Endothelial cell (in vitro differentiated cells): ENCODE results near the gene USP53. TPM values are rescaled to one million over a fixed set of nuclear protein-coding genes. Genes with fewer than 3 reads are reported as not detected.
A peak's percentile ranks its signal among the peaks of the same experiment; 100 is the strongest.
"Not testable (repeated sequence)": the region's sequence is repeated elsewhere in the genome, so short reads cannot be mapped to it uniquely, and the experiment has no call there.

Experiments
- DNase-seq: peaks from one replicate; pipeline ENCODE4 v3.0.0; 2021; ENCODE audit warnings: low spot score
- H3K27ac Mint-ChIP-seq: one replicate; pipeline ENCODE4 v1.8.0; 2021; ENCODE audit warnings: mixed read lengths, inconsistent platforms; ENCODE audit not compliant: unreplicated experiment
- H3K27me3 Mint-ChIP-seq: one replicate; pipeline ENCODE4 v1.8.0; 2021; ENCODE audit warnings: mild to moderate bottlenecking, moderate library complexity, mixed read lengths, inconsistent platforms; ENCODE audit not compliant: unreplicated experiment
- H3K36me3 Mint-ChIP-seq: one replicate; pipeline ENCODE4 v1.8.0; 2021; ENCODE audit warnings: mild to moderate bottlenecking, low read depth, mixed read lengths, inconsistent platforms; ENCODE audit not compliant: unreplicated experiment
- H3K4me1 Mint-ChIP-seq: one replicate; pipeline ENCODE4 v1.8.0; 2021; ENCODE audit warnings: mild to moderate bottlenecking, mixed read lengths, inconsistent platforms; ENCODE audit not compliant: unreplicated experiment
- H3K4me3 Mint-ChIP-seq: one replicate; pipeline ENCODE4 v1.8.0; 2021; ENCODE audit warnings: mild to moderate bottlenecking, mixed read lengths, inconsistent platforms; ENCODE audit not compliant: unreplicated experiment
- H3K9me3 Mint-ChIP-seq: one replicate; pipeline ENCODE4 v1.8.0; 2021; ENCODE audit warnings: mixed read lengths, inconsistent platforms; ENCODE audit not compliant: unreplicated experiment
- total RNA-seq: library from RNA; stranded (reverse); fragmentation: NEBNext Ultra II Directional; extraction: Animal tissue kit (Norgen Biotek cat#: 25700); gene quantifications from one replicate; pipeline ENCODE4 v1.2.1, GENCODE V29; 2021; ENCODE audit not compliant: unreplicated experiment
- TF ChIP-seq, protein P1 (sequence below): fragments of 200-600 bp; sonication (generic); IDR thresholded peaks from one replicate; pipeline ENCODE4 v1.5.0; 2021; ENCODE audit warnings: antibody characterized with exemption; ENCODE audit not compliant: unreplicated experiment

Gene USP53
- total RNA-seq, 1 donor from 2014 or later, result 18.5 TPM

DNA sequence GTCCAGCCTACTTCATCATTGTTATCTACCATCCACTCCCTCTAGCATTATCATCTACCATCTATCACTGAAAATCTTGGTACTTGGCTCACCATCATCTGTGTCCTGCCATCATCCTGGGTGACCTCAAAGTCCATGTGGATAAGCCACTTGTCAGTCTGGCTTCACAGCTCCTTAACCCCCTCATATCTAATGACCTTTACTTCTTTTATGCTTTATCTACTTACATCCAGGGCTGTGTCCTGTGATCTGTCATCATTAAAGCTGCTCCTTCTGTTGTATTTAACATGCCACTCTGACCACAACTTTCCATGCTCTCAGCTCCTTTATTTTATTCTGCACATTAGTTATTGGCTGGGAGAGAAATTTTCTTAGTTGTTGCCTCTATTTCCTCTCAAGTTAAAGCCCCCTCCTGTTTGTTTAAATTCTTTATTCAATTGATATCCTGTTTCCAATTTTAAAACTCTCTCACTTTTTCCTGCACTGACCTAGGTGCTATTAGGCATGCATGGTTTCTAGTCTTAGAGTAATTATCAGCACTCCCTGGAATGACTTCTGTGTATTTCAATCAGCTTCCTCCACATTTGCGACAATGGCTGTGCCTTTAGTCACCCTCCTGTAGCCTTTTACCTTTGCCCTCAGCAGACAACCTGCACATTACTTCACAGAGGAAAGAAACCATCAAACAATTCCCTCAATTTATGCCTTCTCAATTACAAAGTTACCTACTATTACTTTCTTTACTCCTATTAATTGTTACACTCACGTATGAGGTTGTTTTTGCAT, 117.5 kb downstream of the USP53 start:
- H3K27me3 Mint-ChIP-seq, result no peaks in the 10 kb centered on the region
- H3K4me3 Mint-ChIP-seq, result no peak overlapping the region
- no peak overlapping the region for H3K27ac Mint-ChIP-seq
- H3K4me1 Mint-ChIP-seq, result peaks cover 4% of the 10 kb centered on the region
- no peaks in the 10 kb centered on the region for H3K36me3 Mint-ChIP-seq
- no peak for DNase-seq
- no peaks in the 10 kb centered on the region for H3K9me3 Mint-ChIP-seq
- TF ChIP-seq, protein P1, sequence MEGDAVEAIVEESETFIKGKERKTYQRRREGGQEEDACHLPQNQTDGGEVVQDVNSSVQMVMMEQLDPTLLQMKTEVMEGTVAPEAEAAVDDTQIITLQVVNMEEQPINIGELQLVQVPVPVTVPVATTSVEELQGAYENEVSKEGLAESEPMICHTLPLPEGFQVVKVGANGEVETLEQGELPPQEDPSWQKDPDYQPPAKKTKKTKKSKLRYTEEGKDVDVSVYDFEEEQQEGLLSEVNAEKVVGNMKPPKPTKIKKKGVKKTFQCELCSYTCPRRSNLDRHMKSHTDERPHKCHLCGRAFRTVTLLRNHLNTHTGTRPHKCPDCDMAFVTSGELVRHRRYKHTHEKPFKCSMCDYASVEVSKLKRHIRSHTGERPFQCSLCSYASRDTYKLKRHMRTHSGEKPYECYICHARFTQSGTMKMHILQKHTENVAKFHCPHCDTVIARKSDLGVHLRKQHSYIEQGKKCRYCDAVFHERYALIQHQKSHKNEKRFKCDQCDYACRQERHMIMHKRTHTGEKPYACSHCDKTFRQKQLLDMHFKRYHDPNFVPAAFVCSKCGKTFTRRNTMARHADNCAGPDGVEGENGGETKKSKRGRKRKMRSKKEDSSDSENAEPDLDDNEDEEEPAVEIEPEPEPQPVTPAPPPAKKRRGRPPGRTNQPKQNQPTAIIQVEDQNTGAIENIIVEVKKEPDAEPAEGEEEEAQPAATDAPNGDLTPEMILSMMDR, result no peak

DNA sequence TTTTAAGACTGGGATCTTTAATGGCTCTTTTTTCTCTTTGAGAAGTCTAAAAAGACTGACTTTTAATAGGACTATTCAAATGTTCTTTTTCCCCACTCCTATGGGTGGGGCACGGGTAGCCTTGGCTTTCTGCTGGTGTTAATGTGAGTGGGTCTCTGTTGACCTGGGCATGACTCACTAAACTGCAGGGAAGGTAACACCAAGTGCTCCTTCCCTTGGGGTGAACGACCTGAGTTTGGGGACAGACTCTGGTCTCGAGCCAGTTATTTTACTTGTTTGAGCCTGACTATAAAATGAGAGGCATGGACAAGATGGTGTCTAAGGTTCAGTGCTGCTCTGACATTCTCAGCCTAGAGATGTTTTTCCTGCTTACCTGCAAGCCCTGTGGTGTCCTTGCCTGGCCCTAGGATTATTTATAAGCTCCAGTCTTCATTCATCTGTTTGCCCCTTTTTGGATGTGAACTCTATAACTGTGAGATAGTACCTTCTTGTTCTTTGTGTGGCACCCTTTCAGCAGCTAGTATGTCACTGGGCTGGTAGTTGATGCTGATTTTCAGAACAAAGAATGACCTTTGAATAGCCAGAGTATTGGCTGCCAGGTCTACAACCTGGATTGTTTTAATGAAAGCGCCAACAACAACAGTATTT, 123.9 kb downstream of the USP53 start:
- not testable (repeated sequence) for H3K9me3 Mint-ChIP-seq, DNase-seq, H3K36me3 Mint-ChIP-seq, H3K27ac Mint-ChIP-seq, H3K4me1 Mint-ChIP-seq, H3K27me3 Mint-ChIP-seq, H3K4me3 Mint-ChIP-seq

DNA sequence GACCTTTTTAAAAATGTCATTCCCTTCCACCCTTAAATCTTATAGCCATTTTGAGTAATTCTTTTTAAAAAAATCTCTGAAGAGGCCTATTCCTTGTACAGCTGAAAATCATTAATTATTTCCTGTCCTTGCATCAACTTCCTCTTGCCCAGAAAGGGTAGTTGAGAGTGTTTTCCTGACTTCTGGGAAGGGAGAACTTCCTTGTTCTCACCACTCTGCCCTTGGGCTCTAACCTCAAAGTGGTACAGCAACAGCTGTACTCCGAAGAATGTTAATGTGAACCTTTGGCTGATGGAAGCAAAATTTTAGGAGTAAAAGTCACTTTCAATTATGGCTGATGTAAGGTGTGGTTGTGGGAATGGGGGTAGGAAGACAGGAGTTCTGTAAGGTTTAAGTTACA, 124.5 kb downstream of the USP53 start:
- TF ChIP-seq, protein P1, result no peak
- H3K4me1 Mint-ChIP-seq, result peaks cover 9% of the 10 kb centered on the region
- no peaks in the 10 kb centered on the region for H3K36me3 Mint-ChIP-seq
- H3K27me3 Mint-ChIP-seq, result no peaks in the 10 kb centered on the region
- H3K27ac Mint-ChIP-seq, result no peak overlapping the region
- DNase-seq, result no peak
- H3K4me3 Mint-ChIP-seq, result peak overlapping the region; percentile 34
- no peaks in the 10 kb centered on the region for H3K9me3 Mint-ChIP-seq

DNA sequence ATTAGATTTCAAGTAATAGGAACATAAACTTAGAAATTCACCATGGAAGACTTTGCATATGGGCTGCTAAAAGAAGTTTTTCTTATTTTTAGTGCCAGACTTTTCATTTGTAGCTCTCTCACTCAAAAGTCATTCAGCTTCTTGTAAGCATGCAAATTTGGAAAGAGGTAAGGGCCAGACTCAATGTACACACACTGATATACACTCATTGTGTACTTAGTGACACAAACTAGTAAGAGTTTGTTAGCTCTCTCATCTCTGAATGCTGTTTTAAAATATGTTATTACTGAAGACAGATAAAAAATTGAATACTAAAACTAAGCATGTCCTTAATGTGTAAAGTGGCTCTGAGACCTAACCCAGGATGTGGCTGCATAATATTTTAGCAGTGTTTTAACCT, 127.4 kb downstream of the USP53 start:
- H3K4me3 Mint-ChIP-seq, H3K36me3 Mint-ChIP-seq, DNase-seq, H3K27ac Mint-ChIP-seq, H3K27me3 Mint-ChIP-seq, H3K9me3 Mint-ChIP-seq, H3K4me1 Mint-ChIP-seq: not testable (repeated sequence)

DNA sequence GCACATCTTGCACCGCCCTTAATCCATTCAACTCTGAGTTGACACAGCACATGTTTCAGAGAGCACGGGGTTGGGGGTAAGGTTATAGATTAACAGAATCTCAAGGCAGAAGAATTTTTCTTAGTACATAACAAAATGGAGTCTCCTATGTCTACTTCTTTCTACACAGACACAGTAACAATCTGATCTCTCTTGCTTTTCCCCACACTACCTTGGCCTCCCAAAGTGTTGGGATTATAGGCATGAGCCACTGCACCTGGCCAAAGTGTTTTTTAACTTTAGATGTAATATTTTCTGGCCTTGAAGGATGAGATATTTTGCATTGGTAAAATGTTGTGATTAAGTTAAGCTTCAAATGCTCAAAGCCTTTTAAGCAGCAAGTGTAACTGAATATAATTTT, 130.8 kb downstream of the USP53 start:
- not testable (repeated sequence) for H3K4me3 Mint-ChIP-seq, DNase-seq, H3K36me3 Mint-ChIP-seq, H3K4me1 Mint-ChIP-seq, H3K27ac Mint-ChIP-seq, H3K9me3 Mint-ChIP-seq, H3K27me3 Mint-ChIP-seq

Other genes with a start within 250 kb of the USP53 start
- gene MYOZ2, start 76.9 kb upstream of the USP53 start, total RNA-seq, result not detected
- gene FABP2, start 109.4 kb downstream of the USP53 start, total RNA-seq, result not detected